HepG2 (cell line): ENCODE results near the gene GRIK4. TPM values are rescaled to one million over a fixed set of nuclear protein-coding genes. Genes with fewer than 3 reads are reported as not detected.

ENCODE experiments used
- ATAC-seq: fragments of 200-7000 bp; cut with Tn5 transposase; 3 replicates; pipeline ENCODE4 v1.9.1; 2020; ENCODE audit warnings: mild to moderate bottlenecking, moderate library complexity
- BruUV-seq: library from RNA; stranded (reverse); fragments of 400-500 nt; replicated peaks from 2 replicates; lab custom pipeline; 2021; lab: Mats Ljungman, UMichigan
- CTCF ChIA-PET: fragments of 300-600 bp; formaldehyde crosslinking; extraction: SDS; loops from one replicate; lab custom pipeline; 2021; ENCODE audit warnings: low total read pairs, inconsistent platforms, low intra/inter-chr PET ratio; lab: Yijun Ruan, JAX
- POLR2A ChIA-PET: fragments of 350-600 bp; sonication (Branson Sonifier 250); formaldehyde crosslinking; loops from one replicate; lab custom pipeline; 2020; ENCODE audit warnings: antibody characterized with exemption, inconsistent platforms; lab: Yijun Ruan, JAX
- DNase-seq: peaks from one replicate; pipeline ENCODE4 v3.0.0-alpha.2; 2015; ENCODE audit warnings: low spot score
- FAIRE-seq: peaks from 3 replicates; lab custom pipeline; 2011; peaks lifted over from hg19 to GRCh38; lab: Jason Lieb, UNC
- H2AFZ ChIP-seq: one replicate; pipeline ENCODE4 v1.6.1; 2011; ENCODE audit warnings: low read length, inconsistent platforms
- H3K27ac ChIP-seq: fragments of 300-600 bp; 3 replicates; pipeline ENCODE4 v1.8.0; 2011; ENCODE audit warnings: mixed run types, mild to moderate bottlenecking, mixed read lengths, low read length, inconsistent platforms; ENCODE audit not compliant: insufficient read depth; ENCODE audit errors: extremely low read length
- H3K27me3 ChIP-seq, 2 experiments: fragments of 200-600 bp in 1 of 2; 2 replicates in 1 of 2; 3 replicates in 1 of 2; pipeline versions ENCODE4 v1.6.0 to v1.8.0; 2011; ENCODE audit warnings: low read length in 2 of 2, mild to moderate bottlenecking in 2 of 2, moderate library complexity in 2 of 2, inconsistent platforms in 1 of 2; ENCODE audit not compliant: insufficient read depth in 2 of 2, control insufficient read depth in 1 of 2
- H3K36me3 ChIP-seq, 2 experiments: fragments of 200-600 bp in 1 of 2; replicated peaks in 1 of 2; 2 replicates in 1 of 2; 3 replicates in 1 of 2; pipeline versions ENCODE4 v1.5.1 to v1.8.0; 2011; ENCODE audit warnings: low read length in 2 of 2, inconsistent platforms in 1 of 2; ENCODE audit not compliant: insufficient read depth in 2 of 2, control insufficient read depth in 1 of 2
- H3K4me1 ChIP-seq: 2 replicates; pipeline ENCODE4 v1.5.1; 2012; ENCODE audit warnings: low read length, inconsistent platforms; ENCODE audit not compliant: insufficient read depth
- H3K4me2 ChIP-seq: 2 replicates; pipeline ENCODE4 v1.6.0; 2011; ENCODE audit warnings: low read depth, low read length, inconsistent platforms
- H3K4me3 ChIP-seq, 3 experiments: fragments of 200-600 bp in 1 of 3; sonication (generic), shearing (Covaris generic) in 1 of 3; replicated peaks in 1 of 3; 2 replicates each; pipeline ENCODE4 v1.5.1; 2011 to 2016; ENCODE audit warnings: low read length in 3 of 3, inconsistent platforms in 2 of 3, low read depth in 2 of 3, mild to moderate bottlenecking in 2 of 3, control low read depth in 1 of 3, mixed read lengths in 1 of 3; ENCODE audit not compliant: insufficient read depth in 1 of 3
- H3K79me2 ChIP-seq: one replicate; pipeline ENCODE4 v1.6.1; 2011; ENCODE audit warnings: low read length, inconsistent platforms; ENCODE audit not compliant: insufficient read depth
- H3K9ac ChIP-seq: 2 replicates; pipeline ENCODE4 v1.6.0; 2011; ENCODE audit warnings: mild to moderate bottlenecking, low read depth, low read length, inconsistent platforms; ENCODE audit not compliant: insufficient read depth
- H3K9me3 ChIP-seq: 2 replicates; pipeline ENCODE4 v1.5.1; 2012; ENCODE audit warnings: mild to moderate bottlenecking, low read length
- H4K20me1 ChIP-seq: 2 replicates; pipeline ENCODE4 v1.6.0; 2011; ENCODE audit warnings: inconsistent platforms, mild to moderate bottlenecking, low read length, moderate library complexity; ENCODE audit not compliant: insufficient read depth
- ADNP ChIP-seq: sonication (generic); formaldehyde crosslinking; IDR thresholded peaks from 2 replicates; pipeline ENCODE4 v1.4.0; 2020; ENCODE audit warnings: missing genetic modification reagents
- ARID3A ChIP-seq: IDR thresholded peaks from 2 replicates; pipeline ENCODE4 v1.6.1; 2012; ENCODE audit warnings: low read depth, low read length, improper control_type of control experiment
- ATRX ChIP-seq: sonication (generic); formaldehyde crosslinking; IDR thresholded peaks from 2 replicates; pipeline ENCODE4 v1.4.0; 2020; ENCODE audit warnings: missing genetic modification reagents, borderline replicate concordance
- ETS1 ChIP-seq: sonication (generic); formaldehyde crosslinking; IDR thresholded peaks from 2 replicates; pipeline ENCODE4 v1.4.0; 2020; ENCODE audit warnings: missing genetic modification reagents
- HIVEP1 ChIP-seq: sonication (generic); formaldehyde crosslinking; IDR thresholded peaks from 2 replicates; pipeline ENCODE4 v1.4.0; 2020; ENCODE audit warnings: mild to moderate bottlenecking, missing genetic modification reagents
- MAZ ChIP-seq, 2 experiments: sonication (generic) in 1 of 2; formaldehyde crosslinking in 1 of 2; IDR thresholded peaks; 2 replicates each; pipeline versions ENCODE4 v1.5.0 to v1.6.1; 2012 to 2020; ENCODE audit warnings: low read depth in 2 of 2, mild to moderate bottlenecking in 2 of 2, borderline replicate concordance in 1 of 2, improper control_type of control experiment in 1 of 2, low read length in 1 of 2, missing genetic modification reagents in 1 of 2, moderate library complexity in 1 of 2
- MIER3 ChIP-seq: IDR thresholded peaks from 2 replicates; pipeline ENCODE4 v1.6.1; 2016; ENCODE audit warnings: missing compliant biosample characterization, borderline replicate concordance
- MXI1 ChIP-seq: IDR thresholded peaks from 3 replicates; pipeline ENCODE4 v1.6.1; 2012; ENCODE audit warnings: low read depth, low read length, inconsistent platforms, borderline replicate concordance
- NONO ChIP-seq, 2 experiments: fragments of 450-650 bp in 1 of 2; sonication (generic) in 1 of 2; formaldehyde crosslinking in 1 of 2; IDR thresholded peaks in 1 of 2; conservative IDR thresholded peaks in 1 of 2; 2 replicates each; pipeline versions ENCODE4 v1.6.1 to v1.8.0; 2017 to 2022; ENCODE audit warnings: mild to moderate bottlenecking in 1 of 2, missing genetic modification reagents in 1 of 2, moderate library complexity in 1 of 2
- REPIN1 ChIP-seq: sonication (generic); formaldehyde crosslinking; IDR thresholded peaks from 2 replicates; pipeline ENCODE4 v1.8.0; 2022; ENCODE audit warnings: missing genetic modification reagents, low read depth, mild to moderate bottlenecking, borderline replicate concordance
- SIX4 ChIP-seq: sonication (generic); formaldehyde crosslinking; IDR thresholded peaks from 2 replicates; pipeline ENCODE4 v1.4.0; 2020; ENCODE audit warnings: missing genetic modification reagents
- SNRNP70 ChIP-seq: fragments of 200-400 bp; formaldehyde crosslinking; IDR thresholded peaks from 2 replicates; pipeline ENCODE4 v1.6.1; 2017; ENCODE audit warnings: mild to moderate bottlenecking, low read depth, low read length, moderate library complexity
- TCF7L2 ChIP-seq: IDR thresholded peaks from 2 replicates; pipeline ENCODE4 v1.6.1; 2011; ENCODE audit warnings: mild to moderate bottlenecking, low read depth, low read length, moderate library complexity
- YY1 ChIP-seq: IDR thresholded peaks from 2 replicates; pipeline ENCODE4 v1.6.1; 2011; ENCODE audit warnings: low read length, low read depth, moderate library complexity, mild to moderate bottlenecking; ENCODE audit not compliant: insufficient read depth, insufficient replicate concordance
- ZBTB38 ChIP-seq: sonication (generic); formaldehyde crosslinking; IDR thresholded peaks from 2 replicates; pipeline ENCODE4 v1.5.1; 2020; ENCODE audit warnings: mild to moderate bottlenecking, missing genetic modification reagents
- ZNF570 ChIP-seq: sonication (generic); formaldehyde crosslinking; IDR thresholded peaks from 2 replicates; pipeline ENCODE4 v1.4.0; 2020; ENCODE audit warnings: mild to moderate bottlenecking, missing genetic modification reagents, borderline replicate concordance
- ZNF746 ChIP-seq: sonication (generic); formaldehyde crosslinking; IDR thresholded peaks from 2 replicates; pipeline ENCODE4 v1.8.0; 2022; ENCODE audit warnings: mild to moderate bottlenecking, missing genetic modification reagents
- WGBS: methylation state at CpG from one replicate; pipeline ENCODE4 v1.1.6; 2017; ENCODE audit warnings: low lambda C conversion rate; 5-methylcytosine and 5-hydroxymethylcytosine counted together
- in situ Hi-C: cut with HindIII; loops from 2 replicates; pipeline ENCODE4 v1.10.0; 2017; ENCODE audit warnings: low pct_unique_long_range_greater_than_20kb; ENCODE audit not compliant: extremely low pct_ligation_motif_present
- intact Hi-C: fragments of 100-400 bp; cut with micrococcal nuclease; formaldehyde crosslinking; loops from one replicate; pipeline ENCODE4 v1.10.0; 2022; ENCODE audit not compliant: unreplicated experiment
- polyA plus RNA-seq, 8 experiments: library from polyadenylated mRNA; depleted of rRNA in 3 of 8; stranded (reverse) in 7 of 8; unstranded in 1 of 8; fragments of >200 nt; fragmentation: Illumina TruSeq in 4 of 8; extraction: Trizol in 4 of 8; gene quantifications; 2 replicates each; pipeline versions ENCODE4 v1.2.1 to v1.2.3, GENCODE V29; 2011 to 2016; ENCODE audit warnings: low read depth in 4 of 8, missing spikeins in 1 of 8, mixed read lengths in 1 of 8; ENCODE audit not compliant: insufficient read depth in 1 of 8
- total RNA-seq, 5 experiments: library from RNA; depleted of rRNA; stranded (reverse); fragments of >200 nt; fragmentation: Illumina TruSeq; extraction: Trizol; gene quantifications; 2 replicates each; pipeline ENCODE4 v1.2.3, GENCODE V29; 2016; ENCODE audit warnings: low read depth in 1 of 5

GRIK4 gene
- total and polyA plus RNA-seq, 2 of the 13 experiments (the other 11 are each of a cell fraction or from before 2014, with no cell fraction given) = 0.04 to 0.07 TPM

GRCh38 chr11:120529214-120529613 is 17.7 kb downstream of the GRIK4 start:
- POLR2A ChIA-PET = no interaction called here
- no TSS peak for BruUV-seq
- Histone ChIP-seq H3K27me3 (peaks cover 3 to 30% of the 10 kb centered on the region in 2 experiments; a peak in 4 of 5 replicates), H4K20me1 (no peaks in the 10 kb centered on the region), H3K4me2 (no peak overlapping the region), H3K9ac (no peak overlapping the region), H3K9me3 (no peaks in the 10 kb centered on the region), H3K27ac (no peak overlapping the region), H3K79me2 (no peaks in the 10 kb centered on the region), H3K4me1 (peaks cover 28% of the 10 kb centered on the region), H2AFZ (no peak overlapping the region), H3K4me3 (no peak overlapping the region), H3K36me3 (no peaks in the 10 kb centered on the region)
- DNase-seq (no peak), ATAC-seq (peak; percentile 43), FAIRE-seq (no peak)
- CTCF ChIA-PET = no interaction called here
- 36% methylated on average over 5 of the region's 7 CpGs for WGBS
- in situ Hi-C loops = no loop called here
- intact Hi-C loops = no loop called here
- TF ChIP-seq ADNP (CRISPR knock-in tag) (no peak), HIVEP1 (CRISPR knock-in tag) (no peak)

- Histone ChIP-seq H3K9me3 (no peaks in the 10 kb centered on the region), H3K79me2 (no peaks in the 10 kb centered on the region), H2AFZ (no peak overlapping the region), H3K9ac (no peak overlapping the region), H3K4me3 (no peak overlapping the region), H3K27me3 (peaks cover 0 to 33% of the 10 kb centered on the region in 2 experiments; a peak in 3 of 5 replicates), H3K4me1 (peaks cover 28% of the 10 kb centered on the region), H3K4me2 (no peak overlapping the region), H4K20me1 (no peaks in the 10 kb centered on the region), H3K27ac (no peak overlapping the region), H3K36me3 (no peaks in the 10 kb centered on the region)
- POLR2A ChIA-PET = no interaction called here
- intact Hi-C loops (no loop called here), in situ Hi-C loops (no loop called here)
- DNase-seq (no peak), FAIRE-seq (no peak), ATAC-seq (no peak)
- no TSS peak for BruUV-seq
- 17% methylated on average over 6 of the region's 6 CpGs for WGBS
- CTCF ChIA-PET = no interaction called here
- no peak for TF ChIP-seq YY1
- no peak for TF ChIP-seq ARID3A
- TF ChIP-seq ZNF746 (CRISPR knock-in tag) = no peak
- no peak for TF ChIP-seq REPIN1 (CRISPR knock-in tag)
- TF ChIP-seq ATRX (CRISPR knock-in tag) = no peak
- TF ChIP-seq TCF7L2 = no peak
- TF ChIP-seq MIER3 (CRISPR knock-in tag) = no peak
- TF ChIP-seq ETS1 (CRISPR knock-in tag) = no peak
- TF ChIP-seq SIX4 (CRISPR knock-in tag) = no peak
- no peak for TF ChIP-seq MAZ (IDR thresholded peaks at IDR 0.05; ENCODE audit: borderline replicate concordance, low read depth, low read length)
- no peak for TF ChIP-seq MAZ (CRISPR knock-in tag; IDR thresholded peaks at IDR 0.05; ENCODE audit: low read depth)
- no peak for TF ChIP-seq ZNF570 (CRISPR knock-in tag)
- TF ChIP-seq MXI1 = no peak
- TF ChIP-seq NONO (IDR thresholded peaks at IDR 0.05) = no peak
- no peak for TF ChIP-seq NONO (CRISPR knock-in tag; conservative IDR thresholded peaks at IDR 0.05)
- no peak for TF ChIP-seq ZBTB38 (CRISPR knock-in tag)
- no peak for TF ChIP-seq SNRNP70
These were observed 18.4 kb downstream of the GRIK4 start for GRCh38 chr11:120529911-120530310.
